ENCODE measurements around the gene CNTFR.

- no peak for TF ChIP-seq MAX (IDR thresholded peaks at IDR 0.05)
- no peak for TF ChIP-seq TAF1 (IDR thresholded peaks at IDR 0.05; ENCODE audit: low read depth)
Measured at GRCh38 chr9:34502471-34502870, 87.1 kb downstream of the CNTFR start.

All from Ishikawa (cell line).